Upper lobe of left lung (tissue), 4 donors: Measurements from ENCODE around the gene EPHB2.

Experiments
- CTCF ChIP-seq, 6 experiments: fragments of 450-650 bp in 4 of 6; fragments of 200-600 bp in 2 of 6; sonication (generic) in 2 of 6; IDR thresholded peaks; one replicate each; pipeline ENCODE4 v1.5.1; 2016 to 2019; ENCODE audit warnings: antibody characterized with exemption in 6 of 6
- POLR2A ChIP-seq, 4 donors: fragments of 450-650 bp; IDR thresholded peaks; one replicate each; pipeline ENCODE4 v1.5.1; 2016 to 2017; ENCODE audit warnings: antibody characterized with exemption in 4 of 4, mild to moderate bottlenecking in 2 of 4

- TF ChIP-seq CTCF (IDR thresholded peaks at IDR 0.05) (no peak), POLR2A (IDR thresholded peaks at IDR 0.05) (no peak)
Observed at GRCh38 chr1:22801761-22802160, 91.1 kb downstream of the EPHB2 start.
